Right ventricle myocardium inferior (tissue), 1 donor: ENCODE data around the gene DIPK1A. TPM values are rescaled to one million over a fixed set of nuclear protein-coding genes. Genes with fewer than 3 reads are reported as not detected.

Source experiments
- ATAC-seq: fragments of 200-7000 bp; cut with Tn5 transposase; one replicate; pipeline ENCODE4 v1.9.1; 2020; ENCODE audit warnings: mild to moderate bottlenecking, moderate library complexity
- DNase-seq: peaks from one replicate; pipeline ENCODE4 v3.0.0; 2021; ENCODE audit errors: missing footprints
- intact Hi-C: fragments of 100-400 bp; cut with DNase I; formaldehyde crosslinking; loops from one replicate; pipeline ENCODE4 v1.11.0; 2022
- total RNA-seq: library from RNA; stranded (reverse); fragmentation: NEBNext Ultra II Directional; extraction: Animal tissue kit (Norgen Biotek cat#: 25700); gene quantifications from one replicate; pipeline ENCODE4 v1.2.1, GENCODE V29; 2021
- donor health status: DM: no; HTN: yes; CAD: no; lungs with severe emphysema.

Gene DIPK1A
- total RNA-seq, 1 donor from 2014 or later = 6.7 TPM

- intact Hi-C loops = no loop called here
- no peak for ATAC-seq
Measured at GRCh38 chr1:92792340-92792782, 168.9 kb downstream of the DIPK1A start.

More at GRCh38 chr1:92792340-92792782, 168.9 kb downstream of the DIPK1A start:
- no peak for DNase-seq

Other genes starting within 250 kb of the DIPK1A start
- gene EVI5, start 176.4 kb downstream of the DIPK1A start, total RNA-seq = 20.0 TPM
- gene RPL5, start 129.4 kb downstream of the DIPK1A start, total RNA-seq = 601 TPM
- 7.1 TPM for gene MTF2, start 117.8 kb upstream of the DIPK1A start, total RNA-seq
- 59.9 TPM for gene TMED5, start 219.0 kb upstream of the DIPK1A start, total RNA-seq
- 3.9 TPM for gene CCDC18, start 219.3 kb upstream of the DIPK1A start, total RNA-seq